Esophagus squamous epithelium (tissue), 5 donors: ENCODE results near the gene SIPA1. TPM values are rescaled to one million over a fixed set of nuclear protein-coding genes. Genes with fewer than 3 reads are reported as not detected.

Experiments
- DNase-seq: peaks from one replicate; lab custom pipeline; 2025; lab: John Stamatoyannopoulos, UW
- H3K27ac ChIP-seq, 4 donors: fragments of 200-600 bp; sonication (generic); one replicate each; pipeline ENCODE4 v1.5.1; 2016 to 2019; ENCODE audit warnings: mild to moderate bottlenecking in 1 of 4
- H3K27me3 ChIP-seq, 4 donors: fragments of 200-600 bp; sonication (generic); 1 replicate in 3 of 4; 2 replicates in 1 of 4; pipeline versions ENCODE4 v1.5.1 to v1.6.0; 2017 to 2021; ENCODE audit warnings: antibody characterized with exemption in 1 of 4
- H3K36me3 ChIP-seq, 3 donors: fragments of 200-600 bp; sonication (generic); one replicate each; pipeline ENCODE4 v1.5.1; 2016 to 2019
- H3K4me1 ChIP-seq, 3 donors: fragments of 200-600 bp; sonication (generic); one replicate each; pipeline ENCODE4 v1.5.1; 2017 to 2019
- H3K4me3 ChIP-seq, 4 donors: fragments of 200-600 bp; sonication (generic); 1 replicate in 3 of 4; 2 replicates in 1 of 4; pipeline ENCODE4 v1.5.1; 2016 to 2019; ENCODE audit warnings: mild to moderate bottlenecking in 2 of 4, moderate library complexity in 1 of 4
- H3K9me3 ChIP-seq, 3 donors: fragments of 200-600 bp; sonication (generic); one replicate each; pipeline ENCODE4 v1.5.1; 2016 to 2019
- CTCF ChIP-seq, 6 experiments: fragments of 450-650 bp in 4 of 6; fragments of 200-600 bp in 2 of 6; sonication (generic) in 2 of 6; IDR thresholded peaks; one replicate each; pipeline ENCODE4 v1.5.1; 2016 to 2019; ENCODE audit warnings: antibody characterized with exemption in 6 of 6, mild to moderate bottlenecking in 4 of 6, moderate library complexity in 4 of 6
- POLR2A ChIP-seq, 4 donors: fragments of 450-650 bp; IDR thresholded peaks; one replicate each; pipeline ENCODE4 v1.6.1; 2017; ENCODE audit warnings: antibody characterized with exemption in 4 of 4, mild to moderate bottlenecking in 4 of 4, moderate library complexity in 3 of 4
- WGBS, 2 donors: methylation state at CpG; one replicate each; pipeline ENCODE4 v1.1.5; 2018; 5-methylcytosine and 5-hydroxymethylcytosine counted together
- intact Hi-C: fragments of 100-400 bp; cut with DNase I; formaldehyde crosslinking; loops from one replicate; pipeline ENCODE4 v1.15.0; 2022
- total RNA-seq, 4 donors: library from RNA; depleted of rRNA; stranded (reverse); fragments of >200 nt; gene quantifications; one replicate each; pipeline ENCODE4 v1.1.0, GENCODE V29; 2016
- donor health status: DM: yes; HTN: yes; CAD: no.

SIPA1 gene
- total RNA-seq, 4 donors from 2014 or later: 7.8 to 29.2 (median 27.5) TPM

DNA sequence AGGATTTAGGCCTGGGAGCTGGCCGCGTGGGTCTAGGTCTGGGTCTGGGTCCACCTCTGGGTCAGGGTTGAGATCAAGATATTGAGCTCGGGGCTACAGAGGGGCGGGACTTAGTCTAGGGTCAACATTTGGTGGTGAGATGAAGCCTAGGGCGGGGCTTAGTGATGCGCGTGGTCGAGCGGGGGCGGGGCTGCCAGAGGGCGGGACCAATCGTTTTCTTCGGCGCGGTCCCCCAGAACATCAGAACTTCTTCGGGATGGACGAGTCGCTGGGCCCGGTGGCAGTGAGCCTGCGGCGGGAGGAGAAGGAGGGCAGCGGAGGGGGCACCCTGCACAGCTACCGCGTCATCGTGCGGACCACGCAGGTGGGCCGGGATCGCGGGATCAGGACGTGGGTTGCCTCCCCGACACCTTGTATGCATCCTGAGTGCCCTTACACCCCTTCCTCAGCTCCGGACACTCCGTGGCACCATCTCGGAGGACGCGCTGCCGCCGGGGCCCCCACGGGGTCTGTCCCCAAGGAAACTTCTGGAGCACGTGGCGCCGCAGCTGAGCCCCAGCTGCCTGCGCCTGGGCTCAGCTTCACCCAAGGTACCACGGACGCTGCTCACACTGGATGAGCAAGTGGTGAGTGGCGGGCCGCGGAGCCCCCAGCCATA, 4.2 kb downstream of the SIPA1 start:
- peak overlapping the region in 1 of 4 donors; percentile 95 for H3K27ac ChIP-seq
- TF ChIP-seq POLR2A (IDR thresholded peaks at IDR 0.05): no peak
- intact Hi-C loops: no loop called here
- H3K27me3 ChIP-seq: no peaks in the 10 kb centered on the region
- peaks cover 34 to 96% (median 37%) of the 10 kb centered on the region in 3 donors for H3K4me1 ChIP-seq
- DNase-seq: no peak
- H3K4me3 ChIP-seq: peak overlapping the region in 1 of 4 donors; percentile 81
- H3K9me3 ChIP-seq: no peaks in the 10 kb centered on the region
- WGBS, 2 donors: 20 to 96% methylated on average over 4 to 10 of the region's 49 CpGs
- H3K36me3 ChIP-seq: peaks cover 0 to 50% (median 11%) of the 10 kb centered on the region in 3 donors

- peaks cover 0 to 67% (median 11%) of the 10 kb centered on the region in 3 donors for H3K36me3 ChIP-seq
Observed at GRCh38 chr11:65643971-65644370, 6.1 kb downstream of the SIPA1 start.

DNA sequence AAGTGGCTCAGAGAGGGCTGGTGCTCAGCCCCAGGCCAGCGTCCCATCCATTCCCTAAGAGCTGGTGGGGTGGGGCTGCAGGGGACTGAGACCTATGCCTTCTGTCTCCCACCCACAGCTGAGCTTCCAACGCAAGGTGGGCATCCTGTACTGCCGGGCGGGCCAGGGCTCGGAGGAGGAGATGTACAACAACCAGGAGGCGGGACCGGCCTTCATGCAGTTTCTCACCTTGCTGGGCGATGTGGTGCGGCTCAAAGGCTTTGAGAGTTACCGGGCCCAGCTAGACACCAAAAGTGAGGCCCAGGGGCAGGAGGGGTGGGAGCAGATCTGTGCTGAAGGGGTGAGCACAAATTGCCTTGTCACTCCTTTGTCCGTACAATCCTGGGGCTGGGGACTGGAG, 6.9 kb downstream of the SIPA1 start:
- H3K36me3 ChIP-seq: peaks cover 0 to 75% (median 17%) of the 10 kb centered on the region in 3 donors
- H3K4me1 ChIP-seq: peaks cover 23 to 96% (median 24%) of the 10 kb centered on the region in 3 donors
- no peak overlapping the region for H3K27ac ChIP-seq

More at GRCh38 chr11:65643971-65644370, 6.1 kb downstream of the SIPA1 start:
- 21 to 46% methylated on average over 6 of the region's 6 CpGs for WGBS, 2 donors
- no peak for TF ChIP-seq POLR2A (IDR thresholded peaks at IDR 0.05)
- TF ChIP-seq CTCF (IDR thresholded peaks at IDR 0.05): no peak
- DNase-seq: no peak
- no peaks in the 10 kb centered on the region for H3K9me3 ChIP-seq
- H3K4me1 ChIP-seq: peaks cover 25 to 96% (median 26%) of the 10 kb centered on the region in 3 donors
- intact Hi-C loops: no loop called here
- H3K27ac ChIP-seq: peak overlapping the region in 2 of 4 donors; percentile 16 to 30
- H3K4me3 ChIP-seq: no peak overlapping the region
- no peaks in the 10 kb centered on the region for H3K27me3 ChIP-seq

GRCh38 chr11:65645710-65646109, 7.8 kb downstream of the SIPA1 start:
- DNase-seq: no peak
- intact Hi-C loops: no loop called here
- Histone ChIP-seq H3K9me3 (no peaks in the 10 kb centered on the region), H3K4me1 (peaks cover 26 to 96% (median 29%) of the 10 kb centered on the region in 3 donors), H3K36me3 (peaks cover 0 to 83% (median 17%) of the 10 kb centered on the region in 3 donors), H3K4me3 (no peak overlapping the region), H3K27me3 (no peaks in the 10 kb centered on the region), H3K27ac (no peak overlapping the region)
- 46 to 62% methylated on average over 5 of the region's 10 CpGs for WGBS, 2 donors
- TF ChIP-seq POLR2A (IDR thresholded peaks at IDR 0.05) (no peak), CTCF (IDR thresholded peaks at IDR 0.05) (no peak)

More for the DNA sequence above, 6.9 kb downstream of the SIPA1 start:
- TF ChIP-seq POLR2A (IDR thresholded peaks at IDR 0.05) (no peak), CTCF (IDR thresholded peaks at IDR 0.05) (no peak)
- Histone ChIP-seq H3K9me3 (no peaks in the 10 kb centered on the region), H3K4me3 (no peak overlapping the region), H3K27me3 (no peaks in the 10 kb centered on the region)
- 90% methylated on average over 2 to 6 of the region's 11 CpGs for WGBS, 2 donors
- no peak for DNase-seq
- intact Hi-C loops: no loop called here

GRCh38 chr11:65646288-65646957, 8.5 kb downstream of the SIPA1 start:
- no peak for TF ChIP-seq POLR2A (IDR thresholded peaks at IDR 0.05)
- TF ChIP-seq CTCF (IDR thresholded peaks at IDR 0.05): no peak
- H3K27me3 ChIP-seq: no peaks in the 10 kb centered on the region
- peaks cover 27 to 96% (median 32%) of the 10 kb centered on the region in 3 donors for H3K4me1 ChIP-seq
- H3K9me3 ChIP-seq: no peaks in the 10 kb centered on the region
- WGBS, 2 donors: 80 to 81% methylated on average over 1 to 14 of the region's 68 CpGs
- DNase-seq: no peak
- intact Hi-C loops: no loop called here
- H3K27ac ChIP-seq: peak overlapping the region; percentile 23 to 78 (median 62)
- H3K4me3 ChIP-seq: peak overlapping the region; percentile 42 to 65 (median 50)
- H3K36me3 ChIP-seq: peaks cover 0 to 86% (median 17%) of the 10 kb centered on the region in 3 donors
